ENCODE measurements around the gene NPAS2. TPM values are rescaled to one million over a fixed set of nuclear protein-coding genes. Genes with fewer than 3 reads are reported as not detected.

NPAS2 gene, protein sequence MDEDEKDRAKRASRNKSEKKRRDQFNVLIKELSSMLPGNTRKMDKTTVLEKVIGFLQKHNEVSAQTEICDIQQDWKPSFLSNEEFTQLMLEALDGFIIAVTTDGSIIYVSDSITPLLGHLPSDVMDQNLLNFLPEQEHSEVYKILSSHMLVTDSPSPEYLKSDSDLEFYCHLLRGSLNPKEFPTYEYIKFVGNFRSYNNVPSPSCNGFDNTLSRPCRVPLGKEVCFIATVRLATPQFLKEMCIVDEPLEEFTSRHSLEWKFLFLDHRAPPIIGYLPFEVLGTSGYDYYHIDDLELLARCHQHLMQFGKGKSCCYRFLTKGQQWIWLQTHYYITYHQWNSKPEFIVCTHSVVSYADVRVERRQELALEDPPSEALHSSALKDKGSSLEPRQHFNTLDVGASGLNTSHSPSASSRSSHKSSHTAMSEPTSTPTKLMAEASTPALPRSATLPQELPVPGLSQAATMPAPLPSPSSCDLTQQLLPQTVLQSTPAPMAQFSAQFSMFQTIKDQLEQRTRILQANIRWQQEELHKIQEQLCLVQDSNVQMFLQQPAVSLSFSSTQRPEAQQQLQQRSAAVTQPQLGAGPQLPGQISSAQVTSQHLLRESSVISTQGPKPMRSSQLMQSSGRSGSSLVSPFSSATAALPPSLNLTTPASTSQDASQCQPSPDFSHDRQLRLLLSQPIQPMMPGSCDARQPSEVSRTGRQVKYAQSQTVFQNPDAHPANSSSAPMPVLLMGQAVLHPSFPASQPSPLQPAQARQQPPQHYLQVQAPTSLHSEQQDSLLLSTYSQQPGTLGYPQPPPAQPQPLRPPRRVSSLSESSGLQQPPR
- total RNA-seq: 13.7 and 23.9 TPM in 2 replicates

DNA sequence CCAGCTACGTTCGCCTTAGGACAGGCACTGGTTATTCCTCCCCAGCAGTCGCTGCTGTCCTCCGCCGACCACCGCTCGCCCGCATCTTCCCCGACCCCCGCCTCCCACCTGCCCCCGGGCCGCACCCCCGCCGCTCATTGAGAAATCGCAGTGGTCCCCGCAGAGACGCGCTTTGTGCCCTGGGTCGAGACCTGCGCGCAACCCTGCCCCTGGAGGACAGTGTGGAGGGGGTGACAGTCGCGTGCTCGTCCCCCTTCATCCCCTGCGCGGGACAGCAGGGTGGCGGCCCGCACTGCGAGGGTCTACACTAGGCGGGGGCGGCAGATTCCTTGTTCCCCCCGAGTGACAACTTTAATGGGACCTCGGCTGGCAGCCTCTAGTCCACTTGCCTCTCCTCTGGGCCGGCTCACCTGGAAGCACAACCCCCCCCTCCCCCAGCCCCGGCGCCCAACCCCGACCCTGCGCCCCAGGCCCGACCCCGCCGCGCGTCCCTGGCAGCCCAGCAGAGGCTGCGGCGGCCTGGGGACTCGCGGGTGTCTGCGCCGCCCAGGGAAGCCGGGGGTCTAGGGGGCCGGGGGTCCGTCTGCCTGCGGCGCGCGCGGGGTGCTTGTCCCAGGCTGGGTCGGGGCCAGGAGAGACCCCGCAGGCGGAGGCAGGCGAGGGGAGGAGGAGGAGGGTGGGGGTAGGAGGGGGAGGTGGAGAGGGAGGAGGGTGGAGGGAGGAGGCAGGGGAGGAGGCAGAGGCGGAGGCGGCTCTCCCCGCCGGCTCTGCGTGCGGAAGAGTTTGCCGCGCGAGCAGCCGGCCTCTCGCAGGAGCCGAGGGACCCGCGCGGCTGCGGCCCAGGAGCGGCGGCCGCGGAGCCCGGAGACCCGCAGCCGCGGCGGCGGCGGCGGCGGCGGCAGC, at the start of gene NPAS2:
Gene NPAS2 (plus strand): TSS at position 770 of the 903 bp plus-strand sequence. CDS start 84,616 bp downstream, outside the sequence.

DNA sequence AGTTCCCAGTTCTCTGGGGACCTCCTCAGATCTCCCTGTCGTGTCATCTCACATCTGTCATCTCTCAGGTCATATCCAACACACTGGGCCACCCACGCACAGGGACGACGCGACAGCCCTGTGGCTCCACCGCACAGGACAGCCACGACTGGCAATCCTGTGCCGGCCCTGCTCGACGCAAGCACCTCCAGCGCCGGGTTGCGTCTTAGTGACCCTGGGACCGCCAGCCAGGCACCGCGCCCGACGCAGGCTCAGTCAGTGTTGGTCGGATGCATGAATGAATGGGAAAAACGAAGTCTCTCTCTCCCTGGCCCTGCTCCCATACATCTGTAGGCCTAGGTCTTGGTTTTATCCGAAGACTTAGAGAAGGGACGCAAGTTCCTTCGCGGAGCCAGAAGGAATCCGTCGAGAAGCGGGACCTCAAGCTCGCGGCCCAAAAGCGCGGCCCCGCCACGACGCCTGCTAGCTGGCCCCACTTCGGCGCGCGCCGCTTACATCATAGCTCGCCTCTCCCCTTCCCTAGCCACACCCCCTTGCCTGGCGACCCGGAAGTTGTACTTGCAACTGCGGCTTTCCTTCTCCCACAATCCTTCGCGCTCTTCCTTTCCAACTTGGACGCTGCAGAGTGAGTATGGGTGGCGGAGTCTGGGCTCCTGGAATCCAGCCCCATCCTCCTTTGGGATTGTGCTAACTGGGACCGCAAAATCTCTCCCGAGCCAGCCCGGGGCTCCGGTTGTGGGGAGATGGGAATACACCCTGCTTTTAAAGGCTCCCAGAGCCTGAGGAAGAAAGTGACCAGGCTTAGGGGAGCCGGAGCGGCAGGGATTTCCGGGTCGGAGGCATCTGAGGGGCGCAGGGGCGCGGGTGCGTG, 182.0 kb downstream of the NPAS2 start, which contains the start of gene RPL31:
Gene RPL31 (plus strand): TSS at position 599 of the 871 bp plus-strand sequence. CDS start 413 bp downstream, outside the sequence.

Other genes starting within 250 kb of the NPAS2 start
- 434 and 1,265 TPM in 2 replicates for gene RPL31, start 182.2 kb downstream of the NPAS2 start, total RNA-seq

Measured in placental epithelial cell (primary cell).